Measurements from ENCODE around the gene ARL6IP6. TPM values are rescaled to one million over a fixed set of nuclear protein-coding genes. Genes with fewer than 3 reads are reported as not detected.
"Not testable (repeated sequence)": the region's sequence is repeated elsewhere in the genome, so short reads cannot be mapped to it uniquely, and the experiment has no call there.

ARL6IP6 gene
- total RNA-seq, 1 experiment from 2014 or later: 54.9 TPM

- Histone ChIP-seq H3K4me3 (ENCODE audit: insufficient read depth, low read depth, low read length) (no peak overlapping the region), H3K36me3 (replicated peaks; ENCODE audit: control insufficient read depth, insufficient read depth, low read length) (peaks cover 9% of the 10 kb centered on the region), H3K27me3 (ENCODE audit: control insufficient read depth, insufficient read depth, low read length) (no peaks in the 10 kb centered on the region)
- no peak for DNase-seq
These were observed 3.3 kb upstream of the ARL6IP6 start for GRCh38 chr2:152715112-152715511.

DNA sequence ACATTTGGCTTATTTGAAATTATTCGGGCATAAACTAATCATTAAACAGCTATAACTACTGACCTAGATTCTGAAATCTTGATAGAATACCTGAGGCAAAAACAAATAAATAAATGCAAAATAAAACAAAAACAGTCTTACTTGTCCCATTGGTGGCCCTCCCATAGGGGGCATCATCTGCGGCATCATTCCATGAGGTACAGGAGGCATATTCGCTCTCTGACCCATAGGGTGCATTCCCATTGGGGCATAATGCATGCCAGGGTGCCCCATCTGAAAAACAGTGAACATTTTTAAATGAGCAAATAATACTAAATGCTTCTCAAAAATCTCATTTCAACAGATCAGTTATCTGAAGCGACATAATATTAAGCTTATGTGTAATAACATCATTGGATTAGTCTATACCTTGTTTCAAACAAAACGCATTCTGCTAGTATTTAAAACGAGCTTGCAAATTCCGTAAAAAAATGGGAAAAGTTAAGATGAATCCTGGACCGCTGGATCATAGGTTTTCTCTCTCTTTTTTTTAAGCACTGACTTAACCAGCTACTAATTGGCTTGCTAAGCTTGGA is 2.5 kb upstream of the ARL6IP6 start:
- Histone ChIP-seq H3K36me3 (replicated peaks; ENCODE audit: control insufficient read depth, insufficient read depth, low read length) (peaks cover 9% of the 10 kb centered on the region), H3K4me3 (ENCODE audit: insufficient read depth, low read depth, low read length) (peak overlapping the region; percentile 99), H3K27me3 (ENCODE audit: control insufficient read depth, insufficient read depth, low read length) (no peaks in the 10 kb centered on the region)
- peak; percentile 26 for DNase-seq

DNA sequence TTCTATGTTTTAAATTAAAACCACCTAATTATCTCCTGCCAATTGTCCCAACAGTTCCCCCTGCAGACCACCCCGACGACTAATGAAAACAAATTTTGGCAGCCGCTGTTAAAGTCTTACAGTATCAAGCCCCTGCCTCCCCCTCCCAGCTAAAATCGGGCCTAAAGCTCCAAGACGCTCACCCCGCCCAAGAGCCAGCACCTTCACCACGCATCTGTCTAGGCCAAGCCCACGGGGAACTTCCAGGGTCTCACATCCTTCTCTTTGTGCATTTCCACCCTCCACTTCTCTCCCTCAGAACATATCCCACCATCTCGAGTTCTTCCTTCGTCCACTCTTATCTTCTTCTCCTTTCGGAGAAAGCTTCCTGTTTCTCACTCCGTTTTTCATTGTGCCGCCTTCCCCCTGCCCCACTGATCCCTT is 1.6 kb upstream of the ARL6IP6 start:
- Histone ChIP-seq H3K27me3 (ENCODE audit: control insufficient read depth, insufficient read depth, low read length) (no peaks in the 10 kb centered on the region), H3K36me3 (replicated peaks; ENCODE audit: control insufficient read depth, insufficient read depth, low read length) (peaks cover 9% of the 10 kb centered on the region), H3K4me3 (ENCODE audit: insufficient read depth, low read depth, low read length) (peak overlapping the region; percentile 99)
- peak; percentile 10 for DNase-seq

- Histone ChIP-seq H3K27me3 (ENCODE audit: control insufficient read depth, insufficient read depth, low read length) (no peaks in the 10 kb centered on the region), H3K4me3 (ENCODE audit: insufficient read depth, low read depth, low read length) (peak within 1 kb of the TSS; percentile 99), H3K36me3 (replicated peaks; ENCODE audit: control insufficient read depth, insufficient read depth, low read length) (peaks cover 9% of the 10 kb centered on the region)
- peak; percentile 94 for DNase-seq
These were observed 968 bp upstream of the ARL6IP6 start, which contains the start of gene PRPF40A for GRCh38 chr2:152717228-152718075. Gene PRPF40A, minus strand, starts transcription at chr2:152717461. Its CDS starts 22 bp downstream, at chr2:152717439.

GRCh38 chr2:152718909-152719645 is 657 bp downstream of the ARL6IP6 start:
- DNase-seq: peak; percentile 42
- H3K4me3 ChIP-seq (ENCODE audit: insufficient read depth, low read depth, low read length): peak overlapping the region; percentile 99
- no peaks in the 10 kb centered on the region for H3K27me3 ChIP-seq (ENCODE audit: control insufficient read depth, insufficient read depth, low read length)
- H3K36me3 ChIP-seq (replicated peaks; ENCODE audit: control insufficient read depth, insufficient read depth, low read length): peaks cover 7% of the 10 kb centered on the region

GRCh38 chr2:152720794-152721193 is 2.4 kb downstream of the ARL6IP6 start:
- Histone ChIP-seq H3K4me3 (ENCODE audit: insufficient read depth, low read depth, low read length) (no peak overlapping the region), H3K27me3 (ENCODE audit: control insufficient read depth, insufficient read depth, low read length) (no peaks in the 10 kb centered on the region), H3K36me3 (replicated peaks; ENCODE audit: control insufficient read depth, insufficient read depth, low read length) (no peaks in the 10 kb centered on the region; the same call in 1 of the 2 replicates)
- no peak for DNase-seq

DNA sequence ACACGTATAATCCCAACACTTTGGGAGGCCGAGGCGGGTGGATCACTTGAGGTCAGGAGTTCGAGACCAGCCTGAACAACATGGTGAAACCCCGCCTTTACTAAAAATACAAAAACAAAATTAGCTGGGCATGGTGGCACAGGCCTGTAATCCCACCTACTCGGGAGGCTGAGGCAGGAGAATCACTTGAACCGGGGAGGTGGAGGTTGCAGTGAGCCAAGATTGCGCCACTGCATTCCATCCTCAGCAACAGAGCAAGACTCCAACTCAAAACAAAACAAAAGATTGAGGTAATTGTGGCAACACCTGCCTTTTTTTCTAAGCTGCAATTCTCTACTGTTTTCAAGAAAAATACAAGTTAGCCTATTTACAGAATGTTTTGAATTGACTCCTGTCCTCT is 4.2 kb downstream of the ARL6IP6 start:
- H3K27me3 ChIP-seq (ENCODE audit: control insufficient read depth, insufficient read depth, low read length); H3K36me3 ChIP-seq (replicated peaks; ENCODE audit: control insufficient read depth, insufficient read depth, low read length); DNase-seq; H3K4me3 ChIP-seq (ENCODE audit: insufficient read depth, low read depth, low read length): not testable (repeated sequence)

DNA sequence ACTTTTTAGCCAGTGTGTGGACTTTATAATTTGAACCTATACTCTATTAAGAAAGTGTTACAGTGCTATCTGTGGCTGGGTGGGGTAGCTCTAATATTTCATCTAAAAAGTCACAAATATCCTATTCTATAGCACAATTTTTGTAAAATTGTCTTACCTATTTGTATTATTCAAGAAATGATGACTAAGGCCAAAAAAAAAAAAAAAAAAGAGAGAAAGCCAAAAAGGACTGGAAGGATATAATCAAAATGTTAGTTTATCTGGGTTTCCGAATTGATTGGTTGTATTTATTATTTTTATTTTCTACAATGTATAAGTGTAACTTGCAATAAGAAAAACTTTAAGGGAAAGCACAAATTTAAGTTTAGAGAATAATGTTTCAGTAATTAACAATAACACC is 5.5 kb downstream of the ARL6IP6 start:
- Histone ChIP-seq H3K4me3 (ENCODE audit: insufficient read depth, low read depth, low read length) (no peak overlapping the region), H3K27me3 (ENCODE audit: control insufficient read depth, insufficient read depth, low read length) (no peaks in the 10 kb centered on the region), H3K36me3 (replicated peaks; ENCODE audit: control insufficient read depth, insufficient read depth, low read length) (no peaks in the 10 kb centered on the region; the same call in 1 of the 2 replicates)
- no peak for DNase-seq

GRCh38 chr2:152729844-152730243 is 11.4 kb downstream of the ARL6IP6 start:
- H3K36me3 ChIP-seq (replicated peaks; ENCODE audit: control insufficient read depth, insufficient read depth, low read length): no peaks in the 10 kb centered on the region; the same call in 1 of the 2 replicates
- DNase-seq: no peak
- no peak overlapping the region for H3K4me3 ChIP-seq (ENCODE audit: insufficient read depth, low read depth, low read length)
- no peaks in the 10 kb centered on the region for H3K27me3 ChIP-seq (ENCODE audit: control insufficient read depth, insufficient read depth, low read length)

GRCh38 chr2:152730591-152731333 is 12.3 kb downstream of the ARL6IP6 start:
- Histone ChIP-seq H3K4me3 (ENCODE audit: insufficient read depth, low read depth, low read length) (no peak overlapping the region), H3K27me3 (ENCODE audit: control insufficient read depth, insufficient read depth, low read length) (no peaks in the 10 kb centered on the region), H3K36me3 (replicated peaks; ENCODE audit: control insufficient read depth, insufficient read depth, low read length) (no peaks in the 10 kb centered on the region)
- DNase-seq: no peak

GRCh38 chr2:152737509-152737908 is 19.1 kb downstream of the ARL6IP6 start:
- H3K36me3 ChIP-seq (replicated peaks; ENCODE audit: control insufficient read depth, insufficient read depth, low read length); H3K4me3 ChIP-seq (ENCODE audit: insufficient read depth, low read depth, low read length); DNase-seq; H3K27me3 ChIP-seq (ENCODE audit: control insufficient read depth, insufficient read depth, low read length): not testable (repeated sequence)

DNA sequence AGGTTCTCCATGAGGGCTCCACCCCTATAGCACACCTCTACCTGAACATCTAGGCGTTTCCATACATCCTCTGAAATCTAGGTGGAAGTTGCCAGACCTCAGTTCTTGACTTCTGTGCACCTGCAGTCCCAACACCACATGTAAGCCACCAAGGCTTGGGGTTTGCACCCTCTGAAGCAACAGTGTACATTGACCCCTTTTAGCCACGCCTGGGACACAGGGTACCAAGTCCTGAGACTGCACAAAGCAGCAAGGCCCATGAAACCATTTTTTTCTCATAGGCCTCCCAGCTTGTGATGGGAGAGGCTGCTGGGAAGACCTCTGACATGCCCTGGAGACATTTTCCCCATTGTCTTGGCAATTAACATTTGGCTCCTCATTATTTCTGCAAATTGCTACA is 20.0 kb downstream of the ARL6IP6 start:
- DNase-seq: no peak
- Histone ChIP-seq H3K36me3 (replicated peaks; ENCODE audit: control insufficient read depth, insufficient read depth, low read length) (peaks cover 3% of the 10 kb centered on the region), H3K27me3 (ENCODE audit: control insufficient read depth, insufficient read depth, low read length) (no peaks in the 10 kb centered on the region), H3K4me3 (ENCODE audit: insufficient read depth, low read depth, low read length) (no peak overlapping the region)

DNA sequence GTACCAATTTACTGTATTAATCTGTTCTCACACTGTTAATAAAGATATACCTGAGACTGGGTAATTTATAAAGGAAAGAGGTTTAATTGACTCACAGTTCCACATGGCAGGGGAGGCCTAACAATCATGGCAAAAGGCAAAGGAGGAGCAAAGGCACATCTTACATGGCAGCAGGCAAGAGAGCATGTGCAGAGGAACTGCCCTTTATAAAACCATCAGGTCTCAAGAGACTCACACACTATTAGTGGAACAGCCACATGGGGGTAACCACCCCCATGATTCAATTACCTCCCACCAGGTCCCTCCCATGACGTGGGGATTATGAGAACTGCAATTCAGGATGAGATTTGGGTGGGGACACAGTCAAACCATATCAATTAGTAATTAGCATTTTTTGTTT is 21.3 kb downstream of the ARL6IP6 start:
- not testable (repeated sequence) for H3K4me3 ChIP-seq (ENCODE audit: insufficient read depth, low read depth, low read length); H3K27me3 ChIP-seq (ENCODE audit: control insufficient read depth, insufficient read depth, low read length); DNase-seq; H3K36me3 ChIP-seq (replicated peaks; ENCODE audit: control insufficient read depth, insufficient read depth, low read length)

- H3K36me3 ChIP-seq (replicated peaks; ENCODE audit: control insufficient read depth, insufficient read depth, low read length): peaks cover 3% of the 10 kb centered on the region
- no peaks in the 10 kb centered on the region for H3K27me3 ChIP-seq (ENCODE audit: control insufficient read depth, insufficient read depth, low read length)
- H3K4me3 ChIP-seq (ENCODE audit: insufficient read depth, low read depth, low read length): no peak overlapping the region
- peak; percentile 6 for DNase-seq
These were observed 22.4 kb downstream of the ARL6IP6 start for GRCh38 chr2:152740743-152741328.
